Stimulated activated CD8-positive, alpha-beta memory T cell treated with anti-CD3 and anti-CD28 coated beads, Interleukin-12 subunit alpha, Interleukin-12 subunit beta, amount 100 ng/mL, for 24 hours (primary cell): ENCODE measurements around the gene MT2A.
A peak's percentile ranks its signal among the peaks of the same experiment; 100 is the strongest.

ENCODE experiments used
- DNase-seq: peaks from one replicate; pipeline ENCODE4 v3.0.0-alpha.2; 2020; ENCODE audit errors: extremely low read depth

Gene MT2A

DNA sequence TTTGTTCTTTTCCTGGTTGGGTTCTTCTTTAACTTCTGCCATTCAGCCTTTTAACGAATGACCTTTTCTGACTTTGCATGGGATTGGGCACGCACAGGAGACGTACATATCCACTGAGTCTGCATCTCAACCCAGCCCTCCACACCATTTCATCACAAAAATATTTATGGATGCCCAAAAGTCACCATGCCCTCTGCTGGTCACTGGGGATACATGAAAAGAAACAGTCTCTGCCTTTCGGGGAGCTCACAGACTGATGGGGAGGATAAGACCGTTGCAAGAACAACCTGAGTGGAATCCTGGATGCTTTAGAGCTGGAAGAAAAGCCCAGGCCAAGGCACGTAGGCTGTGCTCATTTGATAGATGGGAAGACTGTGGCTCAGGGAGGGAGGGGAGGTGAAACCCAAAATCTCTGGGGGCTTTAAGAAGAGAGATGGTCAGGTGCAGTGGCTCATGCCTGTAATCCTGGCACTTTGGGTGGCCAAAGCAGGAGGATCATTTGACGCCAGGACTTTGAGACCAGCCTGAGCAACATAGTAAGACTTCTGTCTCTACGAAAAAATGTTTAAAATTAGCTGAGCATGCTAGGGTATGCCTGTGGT lies 7.9 kb upstream of the MT2A start:
- DNase-seq: no peak

DNA sequence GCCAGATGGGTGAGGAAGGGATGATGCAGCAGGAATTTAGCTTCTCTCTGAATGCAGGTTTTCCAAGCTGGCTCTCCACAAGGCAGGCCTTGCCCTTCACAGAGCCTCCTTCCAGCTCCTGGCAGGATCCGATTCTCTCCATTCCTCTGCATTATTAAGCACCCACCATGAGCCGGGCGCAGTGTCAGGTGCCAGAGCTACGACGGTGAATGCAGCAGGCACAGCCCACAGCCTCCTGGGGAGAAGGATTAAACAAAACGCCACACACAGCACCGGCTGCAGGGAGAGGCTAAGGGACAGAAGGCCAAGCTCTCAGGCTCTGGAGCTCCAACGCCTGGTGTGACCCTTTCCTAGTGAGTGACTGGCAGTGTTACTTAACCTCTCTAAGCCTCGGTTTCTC lies 7.1 kb upstream of the MT2A start:
- DNase-seq: no peak

DNA sequence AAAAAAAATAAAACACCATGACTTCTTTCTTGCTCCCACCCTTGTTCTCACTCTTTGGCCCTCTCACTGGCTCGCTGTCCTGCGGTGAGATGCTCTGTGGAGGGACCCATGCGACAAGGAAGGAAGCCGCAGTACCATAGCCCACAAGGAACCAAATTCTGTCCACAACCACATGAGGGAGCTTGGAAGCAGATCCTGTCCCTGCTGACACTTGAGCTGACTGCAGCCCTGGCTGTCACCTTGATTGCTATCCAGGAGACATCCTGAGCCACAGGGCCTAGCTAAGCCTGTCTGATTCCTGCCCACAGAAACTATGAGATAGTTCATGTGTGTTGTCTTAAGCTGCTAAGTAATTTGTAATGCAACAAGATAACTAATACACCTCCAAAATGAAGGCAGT lies 4.8 kb upstream of the MT2A start:
- DNase-seq: no peak

DNA sequence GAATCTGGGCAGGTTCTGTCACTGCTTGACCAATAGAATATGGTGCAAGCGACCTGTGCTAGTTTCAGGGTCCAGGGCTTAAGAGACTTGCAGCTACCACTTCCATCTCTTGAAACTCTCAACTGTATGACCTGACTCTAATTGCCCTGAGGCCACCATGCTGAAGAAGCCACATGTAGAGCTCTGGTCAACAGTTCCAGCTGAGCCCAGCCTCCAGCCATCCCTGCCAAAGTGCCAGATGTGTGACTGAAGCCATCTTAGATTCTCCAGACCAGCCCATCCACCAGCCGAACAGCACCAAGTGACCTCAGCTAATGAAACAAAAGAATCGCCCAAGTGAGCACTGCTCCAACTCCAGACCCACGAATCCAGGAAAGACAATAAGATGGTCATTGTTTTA lies 3.4 kb upstream of the MT2A start:
- DNase-seq: no peak

DNA sequence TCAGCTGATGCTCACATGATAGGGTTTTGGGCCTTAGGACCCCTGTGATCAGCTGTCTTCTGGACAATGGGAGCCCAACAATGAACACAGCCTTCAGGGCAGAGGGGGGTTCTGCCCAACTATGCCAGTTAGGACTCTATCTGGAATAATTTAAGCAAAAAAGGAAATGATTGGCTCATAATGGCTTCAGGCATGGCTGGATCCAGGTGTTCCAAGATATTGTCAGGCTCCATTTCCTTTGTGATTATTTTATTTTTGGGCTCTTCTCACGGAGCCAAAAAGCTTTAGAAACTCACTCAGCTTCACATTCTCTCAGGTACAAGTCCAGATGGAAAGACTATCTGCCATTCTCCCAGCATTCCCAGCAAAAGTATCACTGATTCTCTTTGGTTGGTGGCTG lies 2.9 kb upstream of the MT2A start:
- no peak for DNase-seq

DNA sequence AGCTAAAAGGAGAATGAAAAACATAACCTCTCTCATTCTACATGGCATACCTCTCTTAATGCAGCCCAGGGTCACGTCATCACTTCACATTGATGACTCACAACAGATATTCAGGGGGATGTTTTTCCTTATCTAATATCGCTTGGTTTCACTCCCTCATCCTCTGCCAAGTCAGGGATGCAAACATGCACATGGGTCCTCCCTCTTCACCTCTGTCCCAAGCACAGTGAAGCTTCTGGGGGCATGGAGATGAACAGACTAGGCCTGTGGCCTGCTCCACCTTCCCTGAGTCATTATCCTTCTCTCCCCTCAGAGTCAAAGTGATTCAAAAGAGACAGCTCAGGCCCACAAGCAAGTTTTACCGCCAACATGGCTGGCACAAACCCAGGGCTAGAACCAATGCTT lies 2.3 kb upstream of the MT2A start:
- no peak for DNase-seq

DNA sequence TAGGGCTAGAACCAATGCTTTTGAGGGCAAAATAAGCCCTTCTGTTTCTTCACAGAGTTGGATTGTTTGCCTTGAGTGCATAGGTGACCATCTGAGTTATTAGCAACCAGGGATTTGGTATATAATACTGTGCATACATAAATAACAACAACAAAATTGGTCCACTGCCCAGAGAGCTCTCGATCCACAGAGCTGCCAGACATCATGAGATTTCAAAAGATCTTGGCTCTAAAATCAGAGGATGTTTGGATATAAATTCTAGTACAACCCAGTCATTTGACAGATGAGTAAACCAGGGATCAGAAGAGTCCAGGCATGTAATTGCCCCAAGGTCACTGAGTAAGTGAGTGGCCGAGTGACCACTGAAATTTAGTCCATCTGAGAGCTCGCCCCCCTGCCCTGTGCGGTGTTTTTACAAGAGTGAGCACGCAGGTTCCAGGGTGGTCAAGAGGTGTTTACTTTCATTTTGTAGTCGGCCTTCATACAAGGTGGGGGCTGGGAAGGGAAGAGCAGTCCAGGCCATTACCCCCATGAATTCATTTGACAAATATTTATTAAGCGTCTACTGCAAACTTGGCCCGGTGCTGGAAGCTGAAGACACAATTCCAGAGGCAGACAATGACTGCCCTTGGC lies 1.8 kb upstream of the MT2A start:
- no peak for DNase-seq

DNA sequence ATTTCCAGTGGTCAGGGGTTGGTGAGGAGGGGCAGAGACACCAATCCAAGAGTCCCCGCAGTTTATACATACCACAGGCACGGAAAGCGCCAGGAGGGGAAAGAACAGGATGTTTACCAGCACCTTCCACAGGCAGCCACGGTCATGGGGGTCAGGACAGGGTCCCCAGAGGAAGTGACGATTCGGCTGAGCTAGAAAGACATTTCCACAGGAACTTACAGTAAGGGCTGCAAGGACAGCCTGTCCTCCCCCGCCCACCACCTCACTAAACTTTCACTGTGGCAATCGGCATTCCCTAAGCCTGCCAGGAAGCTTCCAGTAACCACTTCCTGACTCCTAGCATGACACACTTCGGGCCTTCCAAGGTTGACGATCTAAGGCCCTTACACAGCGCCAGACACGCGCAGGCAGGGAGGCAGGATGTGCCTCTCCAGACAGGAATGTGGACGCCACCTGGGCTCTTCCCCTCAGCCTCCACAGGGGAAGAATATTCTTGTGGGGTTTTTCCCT lies 1.2 kb upstream of the MT2A start:
- DNase-seq: no peak

DNA sequence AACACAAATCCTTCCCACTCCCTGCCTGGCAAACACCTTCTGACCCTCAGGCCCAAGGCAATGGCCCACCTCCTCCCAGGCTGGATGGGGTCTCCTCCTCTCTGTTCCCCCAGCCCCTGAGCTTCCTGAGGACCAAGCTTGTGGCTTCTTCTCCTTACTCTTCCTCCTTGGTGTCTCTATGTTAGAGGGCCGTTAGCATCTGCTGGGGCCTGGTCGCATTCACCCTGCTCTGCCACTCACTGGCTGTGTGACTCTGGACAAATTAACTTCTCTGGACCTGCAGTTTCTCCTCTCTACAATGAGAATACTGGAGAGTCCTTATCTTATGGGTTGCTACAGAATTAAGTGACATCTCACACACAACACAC lies 725 bp upstream of the MT2A start:
- DNase-seq: no peak

DNA sequence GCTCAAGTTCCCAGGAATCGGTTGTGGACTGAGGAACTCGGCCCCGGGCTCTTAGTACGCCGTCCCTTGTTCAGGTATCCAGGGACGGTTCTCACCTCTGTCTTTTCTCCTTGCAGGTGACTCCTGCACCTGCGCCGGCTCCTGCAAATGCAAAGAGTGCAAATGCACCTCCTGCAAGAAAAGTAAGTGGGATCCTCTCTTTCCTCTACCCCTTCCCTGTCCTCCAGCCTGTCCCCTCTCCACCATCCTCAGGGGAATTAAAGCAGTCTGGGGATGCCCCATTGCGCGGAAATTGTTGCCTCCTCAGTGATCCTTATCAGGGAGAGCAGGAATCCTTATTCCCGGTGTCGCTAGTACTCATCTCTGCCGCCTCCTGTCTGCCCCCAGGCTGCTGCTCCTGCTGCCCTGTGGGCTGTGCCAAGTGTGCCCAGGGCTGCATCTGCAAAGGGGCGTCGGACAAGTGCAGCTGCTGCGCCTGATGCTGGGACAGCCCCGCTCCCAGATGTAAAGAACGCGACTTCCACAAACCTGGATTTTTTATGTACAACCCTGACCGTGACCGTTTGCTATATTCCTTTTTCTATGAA lies 585 bp downstream of the MT2A start:
- DNase-seq: no peak

DNA sequence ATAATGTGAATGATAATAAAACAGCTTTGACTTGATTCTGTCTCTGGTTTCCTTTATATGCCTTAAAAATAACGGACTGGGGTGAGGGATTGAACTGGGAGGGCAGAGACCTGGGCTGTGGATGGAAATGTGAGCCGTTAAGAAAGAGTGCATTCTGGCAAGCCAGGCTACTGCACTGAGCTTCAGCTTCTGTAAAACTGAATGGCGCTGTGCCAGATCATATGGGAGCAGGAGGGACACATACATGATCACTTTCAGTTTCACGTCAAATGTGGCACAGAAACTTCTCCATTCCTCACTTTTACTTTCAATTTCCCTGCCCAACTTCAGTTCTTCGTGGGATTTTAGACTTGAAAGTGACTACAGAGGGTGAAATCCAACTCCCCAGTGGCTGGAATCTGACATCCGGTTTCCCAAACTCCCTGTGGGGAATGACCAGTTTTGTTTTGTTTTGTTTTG lies 1.1 kb downstream of the MT2A start:
- no peak for DNase-seq

DNA sequence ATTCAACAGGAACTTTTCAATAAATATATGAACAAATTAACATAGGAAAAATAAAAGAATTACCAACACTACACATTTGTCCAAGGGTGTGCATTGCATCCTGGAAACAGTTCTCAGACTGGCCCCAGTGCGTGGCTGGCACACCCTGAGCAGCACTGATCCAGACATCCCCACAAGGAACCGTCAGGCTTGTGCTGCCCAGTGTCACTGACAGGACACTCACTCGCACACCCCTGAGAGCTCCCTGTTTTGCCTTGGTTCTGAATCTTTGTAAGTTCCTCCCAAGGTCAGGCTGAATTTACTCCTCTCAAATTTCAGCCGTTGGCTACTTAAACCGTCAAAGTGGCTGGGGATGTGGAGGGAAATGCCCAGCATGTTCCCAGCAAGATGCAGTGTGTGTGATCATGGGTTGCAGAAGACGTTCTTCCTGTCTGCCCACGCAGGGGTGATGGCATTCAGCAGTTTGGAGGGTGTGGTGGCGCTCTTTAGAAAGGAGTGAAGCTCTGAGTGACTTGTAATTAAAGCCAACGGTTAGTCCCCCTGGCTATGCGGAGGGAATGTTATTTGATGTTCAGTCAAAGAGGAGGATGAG lies 1.7 kb downstream of the MT2A start:
- peak; percentile 55 for DNase-seq

DNA sequence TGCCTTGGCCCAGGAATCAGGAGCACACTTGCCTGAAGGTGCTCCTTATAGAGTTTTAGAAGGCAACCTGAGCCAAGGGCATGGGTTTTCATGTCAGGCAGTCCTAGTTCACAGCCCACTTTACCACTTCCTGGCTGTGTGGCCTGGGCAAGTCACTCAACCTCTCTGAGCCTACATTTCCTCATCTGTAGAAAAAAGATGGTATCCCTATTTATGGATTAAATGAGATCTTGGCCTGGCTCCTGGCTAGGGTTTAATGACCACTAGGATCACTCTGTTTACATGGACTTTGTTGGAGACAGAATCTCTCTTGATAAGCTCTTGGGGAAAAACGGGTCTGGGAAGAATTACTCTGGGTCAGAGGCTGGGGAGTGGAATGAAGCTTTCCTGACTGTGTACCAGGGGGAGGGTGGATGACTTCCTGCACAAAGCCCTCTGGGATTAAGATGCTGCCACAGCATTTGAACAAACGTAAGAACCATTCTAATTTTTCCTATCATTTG lies 2.3 kb downstream of the MT2A start:
- no peak for DNase-seq

DNA sequence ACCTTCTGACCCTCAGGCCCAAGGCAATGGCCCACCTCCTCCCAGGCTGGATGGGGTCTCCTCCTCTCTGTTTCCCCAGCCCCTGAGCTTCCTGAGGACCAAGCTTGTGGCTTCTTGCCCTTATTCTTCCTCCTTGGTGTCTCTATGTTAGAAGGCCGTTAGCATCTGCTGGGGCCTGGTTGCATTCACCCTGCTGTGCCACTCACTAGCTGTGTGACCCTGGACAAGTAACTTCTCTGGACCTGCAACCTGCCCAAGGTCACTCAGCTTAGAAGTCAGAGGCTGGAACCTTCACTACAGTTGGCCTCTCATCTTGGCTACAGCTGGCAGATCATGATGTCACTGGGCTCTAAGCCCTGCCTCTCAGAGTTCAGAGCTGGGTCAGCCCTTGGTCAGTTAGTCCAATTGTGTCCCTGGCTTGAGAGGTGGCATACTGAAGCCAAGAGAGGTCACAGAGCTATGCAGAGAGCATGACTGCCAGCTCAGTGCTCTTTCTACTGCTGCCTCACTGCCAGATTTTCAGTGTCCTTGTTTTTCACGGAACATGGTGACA lies 3.0 kb downstream of the MT2A start:
- DNase-seq: no peak

DNA sequence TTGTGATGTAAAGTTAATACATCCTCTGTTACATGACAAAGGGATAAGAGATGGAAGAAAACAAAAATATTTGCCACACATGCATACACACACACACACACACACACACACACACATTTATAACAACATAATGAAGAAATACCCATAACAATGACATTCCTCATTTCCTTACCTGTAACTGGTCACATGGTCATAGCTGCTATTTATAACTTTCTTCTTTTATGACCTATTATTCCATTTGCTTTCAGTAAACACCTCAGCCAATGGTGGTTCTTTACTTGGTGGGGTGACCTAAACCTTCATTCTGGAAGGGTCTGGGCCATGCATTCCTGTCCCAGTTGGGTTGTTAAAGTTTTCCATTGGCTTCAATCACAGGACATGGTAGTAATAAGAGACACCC lies 5.3 kb downstream of the MT2A start:
- DNase-seq: no peak

DNA sequence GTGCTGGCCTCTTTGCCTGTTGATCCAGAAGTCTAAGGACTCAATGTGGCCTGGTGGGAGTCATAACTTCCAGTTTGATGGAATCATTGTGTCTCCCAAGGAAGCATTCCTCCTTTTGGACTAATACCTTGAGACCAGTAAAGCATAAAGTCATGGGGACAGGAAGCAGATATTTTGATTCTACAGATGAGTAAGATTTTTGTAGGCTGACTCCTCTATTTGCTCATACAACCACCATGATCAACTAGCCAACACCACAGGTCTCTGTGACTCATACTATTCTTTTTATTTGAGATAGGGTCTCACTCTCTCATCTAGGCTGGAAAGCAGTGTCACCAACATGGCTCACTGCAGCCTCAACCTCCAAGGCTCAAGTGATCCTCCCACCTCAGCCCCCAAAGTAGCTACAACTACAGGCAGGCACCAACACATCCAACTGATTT lies 6.2 kb downstream of the MT2A start:
- no peak for DNase-seq

DNA sequence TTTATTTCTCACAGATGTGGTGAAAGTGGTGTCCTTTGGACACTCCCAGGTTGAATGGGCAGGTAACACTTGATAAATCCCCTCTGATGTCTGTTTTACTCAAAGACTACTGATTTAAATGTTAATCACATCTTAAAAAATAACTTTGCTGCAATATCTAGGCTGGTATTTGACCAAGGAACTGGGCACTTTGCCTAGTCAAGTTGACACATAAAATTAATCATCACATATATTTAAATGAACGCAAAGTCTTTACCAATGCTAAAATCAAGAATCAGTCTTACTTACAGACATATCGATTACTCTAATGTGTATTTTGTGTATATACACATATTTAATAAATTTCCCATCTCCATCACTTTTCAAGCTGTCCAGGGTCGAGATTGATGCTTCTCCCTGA lies 7.0 kb downstream of the MT2A start:
- DNase-seq: no peak

DNA sequence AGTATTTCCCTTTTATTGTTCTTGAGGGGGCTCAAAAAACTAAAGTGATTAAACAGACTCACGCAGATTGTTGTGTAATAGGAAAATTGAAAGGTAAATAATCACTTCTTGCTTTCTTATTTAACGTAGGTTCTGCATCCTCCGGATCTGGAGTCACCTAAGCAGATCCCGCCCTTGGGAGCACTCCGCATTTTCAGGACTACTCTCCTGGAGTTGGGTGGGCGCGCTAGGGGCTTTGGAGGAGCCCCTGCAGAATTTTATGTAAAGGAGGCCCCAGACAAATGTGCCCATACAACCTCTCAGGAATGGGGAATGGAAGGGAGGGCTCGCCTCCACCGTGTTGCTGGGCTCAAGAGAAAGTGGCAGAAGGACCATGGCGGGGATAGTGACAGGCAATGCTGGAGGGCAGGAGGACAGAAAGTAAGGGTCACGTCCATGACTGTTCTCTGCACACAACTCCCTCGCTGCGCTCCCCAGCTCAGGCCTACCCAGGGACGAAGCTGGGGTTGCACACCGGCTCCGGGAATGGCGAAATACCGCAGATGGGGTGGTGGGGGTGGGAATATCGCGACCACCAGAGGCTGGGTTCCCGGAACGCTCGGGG lies 8.3 kb downstream of the MT2A start:
- no peak for DNase-seq

DNA sequence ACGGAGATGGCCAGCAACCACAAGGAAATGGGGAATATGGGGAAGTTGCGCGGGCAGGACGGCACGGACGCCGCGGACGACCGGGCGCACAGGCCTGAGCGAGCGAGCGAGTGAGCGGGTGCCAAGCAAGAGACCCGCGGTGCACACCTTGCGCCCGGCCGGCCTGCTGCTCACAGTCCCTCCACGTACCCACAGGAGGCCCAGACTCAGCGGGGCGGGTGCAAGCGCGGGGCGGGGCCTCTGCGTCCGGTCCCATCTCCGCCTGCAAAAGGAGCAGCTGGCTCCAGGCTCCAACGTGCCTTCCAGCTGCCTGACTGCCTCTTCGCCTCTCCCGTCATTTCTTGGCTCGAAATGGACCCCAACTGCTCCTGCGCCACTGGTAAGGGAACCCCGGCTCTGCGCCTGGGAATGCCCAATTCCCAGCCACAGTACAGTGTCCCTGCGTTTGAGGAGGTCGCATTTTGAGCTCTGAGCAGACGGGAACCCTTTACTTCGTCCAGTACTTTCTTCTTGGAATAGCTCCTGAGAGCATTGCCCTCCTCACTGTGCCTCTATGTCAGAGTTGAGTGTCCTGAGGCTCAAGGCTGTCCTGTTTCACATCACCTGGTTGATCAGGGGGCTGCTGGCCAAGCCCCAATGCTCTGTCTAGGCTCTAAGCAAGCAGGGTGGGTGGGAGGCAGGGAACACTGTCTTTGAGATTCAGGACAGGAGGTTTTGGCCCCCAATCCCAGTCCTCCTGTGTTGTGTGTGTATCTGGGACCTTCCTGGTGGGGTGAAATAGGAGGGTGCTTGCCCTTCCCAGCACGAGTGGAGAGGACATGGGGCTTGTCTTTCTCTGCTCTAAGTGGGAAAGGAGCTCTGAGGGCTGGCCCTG lies 9.1 kb downstream of the MT2A start:
- DNase-seq: no peak

DNA sequence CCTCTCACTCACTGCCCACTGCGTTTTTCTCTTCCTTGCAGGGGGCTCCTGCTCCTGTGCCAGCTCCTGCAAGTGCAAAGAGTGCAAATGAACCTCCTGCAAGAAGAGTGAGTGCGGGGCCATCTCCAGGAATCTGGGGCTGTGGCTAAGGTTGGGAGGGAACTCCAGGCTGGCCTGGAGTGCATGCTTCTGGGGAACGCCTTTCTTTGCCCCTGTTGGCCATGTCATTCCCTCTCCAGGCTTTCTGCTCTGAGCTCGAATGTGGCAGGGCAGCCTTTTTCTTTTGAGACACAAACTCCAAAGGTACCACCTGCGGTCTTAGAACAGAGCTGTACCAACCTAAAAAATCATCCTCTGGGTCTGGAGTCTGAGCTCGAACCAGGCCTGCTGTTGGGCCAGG lies 9.8 kb downstream of the MT2A start:
- DNase-seq: no peak

DNA sequence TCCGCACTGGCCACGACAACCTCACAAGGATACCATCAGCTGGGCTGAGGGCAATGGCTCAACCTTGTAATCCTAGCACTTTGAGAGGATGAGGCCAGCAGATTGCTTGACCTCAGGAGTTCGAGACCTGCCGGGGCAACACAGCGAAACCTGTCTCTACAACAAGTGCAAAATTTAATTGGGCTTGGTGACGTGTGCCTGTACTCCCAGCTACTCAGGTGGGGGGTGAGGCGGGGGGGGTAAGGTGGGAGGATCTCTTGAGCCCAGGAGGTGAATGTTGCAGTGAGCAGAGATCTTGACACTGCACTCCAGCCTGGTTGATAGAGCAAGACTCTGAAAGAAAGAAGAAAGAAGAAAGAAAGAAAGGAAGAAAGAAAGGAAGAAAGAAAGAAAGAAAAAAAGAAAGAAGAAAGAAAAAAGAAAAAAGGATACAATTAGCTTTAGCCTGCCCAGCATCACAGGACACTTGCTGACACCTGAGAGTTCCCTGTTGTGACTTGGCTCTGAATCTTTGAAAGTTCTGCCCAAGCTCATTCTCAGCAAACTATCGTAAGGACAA lies 12.0 kb downstream of the MT2A start:
- no peak for DNase-seq
